Glutamatergic neuron (in vitro differentiated cells): ENCODE results near the gene PLXNA2. TPM values are rescaled to one million over a fixed set of nuclear protein-coding genes. Genes with fewer than 3 reads are reported as not detected.

Experiments used
- DNase-seq: peaks from one replicate; pipeline ENCODE4 v3.0.0; 2022
- H3K27ac Mint-ChIP-seq: one replicate; pipeline ENCODE4 v1.8.0; 2020; ENCODE audit warnings: mild to moderate bottlenecking, mixed read lengths, inconsistent platforms; ENCODE audit not compliant: unreplicated experiment
- H3K27me3 Mint-ChIP-seq: one replicate; pipeline ENCODE4 v1.8.0; 2020; ENCODE audit warnings: mild to moderate bottlenecking, moderate library complexity, mixed read lengths, inconsistent platforms; ENCODE audit not compliant: unreplicated experiment
- H3K36me3 Mint-ChIP-seq: one replicate; pipeline ENCODE4 v1.8.0; 2020; ENCODE audit warnings: mild to moderate bottlenecking, mixed read lengths, inconsistent platforms; ENCODE audit not compliant: unreplicated experiment
- H3K4me1 Mint-ChIP-seq: one replicate; pipeline ENCODE4 v1.8.0; 2020; ENCODE audit warnings: mild to moderate bottlenecking, low read depth, mixed read lengths, inconsistent platforms; ENCODE audit not compliant: unreplicated experiment
- H3K4me3 Mint-ChIP-seq: one replicate; pipeline ENCODE4 v1.8.0; 2020; ENCODE audit warnings: mild to moderate bottlenecking, mixed read lengths, inconsistent platforms; ENCODE audit not compliant: unreplicated experiment
- H3K9me3 Mint-ChIP-seq: one replicate; pipeline ENCODE4 v1.8.0; 2020; ENCODE audit warnings: mild to moderate bottlenecking, moderate library complexity, mixed read lengths, inconsistent platforms; ENCODE audit not compliant: unreplicated experiment
- CTCF ChIP-seq: fragments of 200-600 bp; sonication (generic); IDR thresholded peaks from one replicate; pipeline ENCODE4 v1.5.0; 2021; ENCODE audit not compliant: partially characterized antibody, unreplicated experiment
- total RNA-seq: library from RNA; stranded (reverse); fragmentation: NEBNext Ultra II Directional; extraction: Animal tissue kit (Norgen Biotek cat#: 25700); gene quantifications from one replicate; pipeline ENCODE4 v1.2.1, GENCODE V29; 2021; ENCODE audit not compliant: unreplicated experiment

Gene PLXNA2
- total RNA-seq, 1 donor from 2014 or later, result 66.0 TPM

- Mint-ChIP-seq H3K9me3 (peaks cover 5% of the 10 kb centered on the region), H3K36me3 (no peaks in the 10 kb centered on the region), H3K4me1 (no peaks in the 10 kb centered on the region), H3K27me3 (peaks cover 3% of the 10 kb centered on the region), H3K27ac (no peak overlapping the region), H3K4me3 (no peak overlapping the region)
- DNase-seq, result no peak
- TF ChIP-seq CTCF, result no peak
These were observed 201.3 kb downstream of the PLXNA2 start for GRCh38 chr1:208042868-208043267.

- peaks cover under 1% of the 10 kb centered on the region for H3K4me1 Mint-ChIP-seq
- H3K4me3 Mint-ChIP-seq, result no peak overlapping the region
- H3K36me3 Mint-ChIP-seq, result no peaks in the 10 kb centered on the region
- no peak for TF ChIP-seq CTCF
- H3K9me3 Mint-ChIP-seq, result peaks cover 8% of the 10 kb centered on the region
- no peak overlapping the region for H3K27ac Mint-ChIP-seq
- DNase-seq, result no peak
- peaks cover 3% of the 10 kb centered on the region for H3K27me3 Mint-ChIP-seq
These were observed 202.1 kb downstream of the PLXNA2 start for GRCh38 chr1:208042041-208042615.

- peaks cover 8% of the 10 kb centered on the region for H3K9me3 Mint-ChIP-seq
- no peaks in the 10 kb centered on the region for H3K36me3 Mint-ChIP-seq
- TF ChIP-seq CTCF, result no peak
- H3K27me3 Mint-ChIP-seq, result peaks cover 1% of the 10 kb centered on the region
- no peak for DNase-seq
- H3K27ac Mint-ChIP-seq, result no peak overlapping the region
- no peak overlapping the region for H3K4me3 Mint-ChIP-seq
- peaks cover 6% of the 10 kb centered on the region for H3K4me1 Mint-ChIP-seq
These were observed 202.7 kb downstream of the PLXNA2 start for GRCh38 chr1:208041505-208041904.

- Mint-ChIP-seq H3K4me1 (peaks cover 8% of the 10 kb centered on the region), H3K36me3 (no peaks in the 10 kb centered on the region), H3K27ac (no peak overlapping the region), H3K27me3 (no peaks in the 10 kb centered on the region), H3K9me3 (peaks cover 8% of the 10 kb centered on the region), H3K4me3 (no peak overlapping the region)
- DNase-seq, result no peak
- TF ChIP-seq CTCF, result no peak
These were observed 203.3 kb downstream of the PLXNA2 start for GRCh38 chr1:208040821-208041297.

- no peak for TF ChIP-seq CTCF
- no peaks in the 10 kb centered on the region for H3K36me3 Mint-ChIP-seq
- DNase-seq, result no peak
- peaks cover 8% of the 10 kb centered on the region for H3K9me3 Mint-ChIP-seq
- peaks cover 8% of the 10 kb centered on the region for H3K4me1 Mint-ChIP-seq
- H3K27me3 Mint-ChIP-seq, result no peaks in the 10 kb centered on the region
- no peak overlapping the region for H3K4me3 Mint-ChIP-seq
- no peak overlapping the region for H3K27ac Mint-ChIP-seq
These were observed 204.4 kb downstream of the PLXNA2 start for GRCh38 chr1:208039536-208040332.
